GM23338 (cell line): ENCODE measurements around the gene CADPS. TPM values are rescaled to one million over a fixed set of nuclear protein-coding genes. Genes with fewer than 3 reads are reported as not detected.

Experiments used
- ATAC-seq: fragments of 200-7000 bp; cut with Tn5 transposase; 3 replicates; pipeline ENCODE4 v1.9.1; 2020
- DNase-seq: peaks from one replicate; pipeline ENCODE4 v3.0.0-alpha.2; 2015; ENCODE audit warnings: low spot score
- H2AFZ ChIP-seq: fragments of 200-600 bp; sonication (generic); 2 replicates; pipeline ENCODE4 v1.8.0; 2016; ENCODE audit warnings: antibody characterized with exemption, mild to moderate bottlenecking, moderate library complexity
- H3F3A ChIP-seq: fragments of 200-600 bp; sonication (generic); replicated peaks from 2 replicates; pipeline ENCODE4 v1.8.0; 2017; ENCODE audit warnings: antibody characterized with exemption, mixed run types, low read depth
- H3K27ac ChIP-seq: fragments of 200-600 bp; sonication (generic); 2 replicates; pipeline ENCODE4 v1.6.1; 2016; ENCODE audit warnings: low read depth
- H3K27me3 ChIP-seq: fragments of 200-600 bp; sonication (generic); 2 replicates; pipeline ENCODE4 v1.8.0; 2016; ENCODE audit warnings: mild to moderate bottlenecking, mixed run types, moderate library complexity; ENCODE audit not compliant: insufficient read depth
- H3K36me3 ChIP-seq: fragments of 200-600 bp; sonication (generic); 2 replicates; pipeline ENCODE4 v1.8.0; 2016; ENCODE audit warnings: mild to moderate bottlenecking; ENCODE audit not compliant: insufficient read depth
- H3K4me1 ChIP-seq: fragments of 200-600 bp; sonication (generic); 2 replicates; pipeline ENCODE4 v1.8.0; 2016; ENCODE audit warnings: mild to moderate bottlenecking, moderate library complexity; ENCODE audit not compliant: insufficient read depth
- H3K4me2 ChIP-seq: fragments of 200-600 bp; sonication (generic); 2 replicates; pipeline ENCODE4 v1.7.1; 2017; ENCODE audit warnings: mixed run types
- H3K4me3 ChIP-seq: fragments of 200-600 bp; sonication (generic); 2 replicates; pipeline ENCODE4 v1.6.1; 2016; ENCODE audit warnings: mixed run types
- H3K79me2 ChIP-seq: fragments of 200-600 bp; sonication (generic); replicated peaks from 2 replicates; pipeline ENCODE4 v1.8.0; 2017; ENCODE audit warnings: mild to moderate bottlenecking; ENCODE audit not compliant: insufficient read depth
- H3K9me2 ChIP-seq: fragments of 200-600 bp; sonication (generic); 2 replicates; pipeline ENCODE4 v1.8.0; 2017; ENCODE audit not compliant: insufficient read depth
- H4K20me1 ChIP-seq: fragments of 200-600 bp; sonication (generic); replicated peaks from 2 replicates; pipeline ENCODE4 v1.8.0; 2017; ENCODE audit warnings: mild to moderate bottlenecking; ENCODE audit not compliant: insufficient read depth
- H3K27ac Mint-ChIP-seq: 2 replicates; pipeline ENCODE4 v1.8.0; 2020; ENCODE audit warnings: inconsistent platforms, mild to moderate bottlenecking, moderate library complexity, mixed read lengths
- H3K27me3 Mint-ChIP-seq: 3 replicates; pipeline ENCODE4 v1.8.0; 2022; ENCODE audit warnings: low read depth, mild to moderate bottlenecking, moderate library complexity, mixed read lengths, inconsistent platforms; ENCODE audit not compliant: insufficient read depth, poor library complexity
- H3K36me3 Mint-ChIP-seq: 3 replicates; pipeline ENCODE4 v1.8.0; 2021; ENCODE audit warnings: low read depth, mild to moderate bottlenecking, inconsistent platforms, moderate library complexity, mixed read lengths
- H3K4me1 Mint-ChIP-seq: 3 replicates; pipeline ENCODE4 v1.8.0; 2020; ENCODE audit warnings: mild to moderate bottlenecking, inconsistent platforms, mixed read lengths
- H3K4me3 Mint-ChIP-seq: 3 replicates; pipeline ENCODE4 v1.8.0; 2021; ENCODE audit warnings: moderate library complexity, mild to moderate bottlenecking, inconsistent platforms, mixed read lengths
- H3K9me3 Mint-ChIP-seq: 3 replicates; pipeline ENCODE4 v1.8.0; 2020; ENCODE audit warnings: moderate library complexity, mild to moderate bottlenecking, inconsistent platforms, mixed read lengths
- CREB1 ChIP-seq: fragments of 250-450 bp; sonication (Bioruptor Pico); IDR thresholded peaks from 2 replicates; pipeline ENCODE4 v1.5.0; 2020; ENCODE audit warnings: low read depth, mild to moderate bottlenecking, moderate library complexity
- CTCF ChIP-seq, 2 experiments: fragments of 200-600 bp in 1 of 2; sonication (generic) in 1 of 2; conservative IDR thresholded peaks; 2 replicates each; pipeline versions ENCODE4 v1.5.1 to v1.6.1; 2016 to 2017; ENCODE audit warnings: antibody characterized with exemption in 2 of 2, low read depth in 2 of 2, mild to moderate bottlenecking in 2 of 2, moderate library complexity in 1 of 2
- EZH2 ChIP-seq: fragments of 200-600 bp; sonication (generic); IDR thresholded peaks from one replicate; pipeline ENCODE4 v1.8.0; 2017; ENCODE audit warnings: antibody characterized with exemption, mild to moderate bottlenecking, low read depth; ENCODE audit not compliant: unreplicated experiment
- EZH2phosphoT487 ChIP-seq: fragments of 200-600 bp; sonication (generic); IDR thresholded peaks from one replicate; pipeline ENCODE4 v1.8.1; 2018; ENCODE audit warnings: antibody characterized with exemption; ENCODE audit not compliant: unreplicated experiment
- JUNB ChIP-seq: IDR thresholded peaks from one replicate; pipeline ENCODE4 v1.6.1; 2016; ENCODE audit warnings: antibody characterized with exemption; ENCODE audit not compliant: unreplicated experiment
- NANOG ChIP-seq: IDR thresholded peaks from 2 replicates; pipeline ENCODE4 v1.6.1; 2016; ENCODE audit warnings: antibody characterized with exemption, borderline replicate concordance
- POLR2AphosphoS5 ChIP-seq: IDR thresholded peaks from 2 replicates; pipeline ENCODE4 v1.6.1; 2016; ENCODE audit warnings: antibody characterized with exemption, low read depth
- STAT1 ChIP-seq: IDR thresholded peaks from one replicate; pipeline ENCODE4 v1.6.1; 2016; ENCODE audit warnings: antibody characterized with exemption; ENCODE audit not compliant: unreplicated experiment
- ZNF114 ChIP-seq: fragments of 250-450 bp; sonication (Bioruptor Pico); IDR thresholded peaks from 2 replicates; pipeline ENCODE4 v1.5.0; 2020; ENCODE audit warnings: mild to moderate bottlenecking, moderate library complexity
- ZNF331 ChIP-seq: fragments of 250-450 bp; sonication (Bioruptor Pico); IDR thresholded peaks from 2 replicates; pipeline ENCODE4 v1.5.0; 2020; ENCODE audit warnings: low read depth, mild to moderate bottlenecking, moderate library complexity
- ZNF462 ChIP-seq: fragments of 250-450 bp; sonication (Bioruptor Pico); IDR thresholded peaks from 2 replicates; pipeline ENCODE4 v1.5.0; 2020; ENCODE audit warnings: mild to moderate bottlenecking, moderate library complexity
- polyA plus RNA-seq: library from polyadenylated mRNA; unstranded; fragments of >200 nt; fragmentation: Nextera tagmentation; extraction: Ambion mirVana; gene quantifications from 2 replicates; pipeline ENCODE4 v1.2.1, GENCODE V29; 2016
- total RNA-seq: library from RNA; depleted of rRNA; stranded (reverse); fragments of >200 nt; shearing (Covaris generic); gene quantifications from 2 replicates; pipeline ENCODE4 v1.2.3, GENCODE V29; 2014
- TF ChIP-seq, protein P1 (sequence below): IDR thresholded peaks from one replicate; pipeline ENCODE4 v1.6.1; 2018; ENCODE audit warnings: antibody characterized with exemption; ENCODE audit not compliant: unreplicated experiment
- TF ChIP-seq, protein P2 (sequence below): IDR thresholded peaks from 2 replicates; pipeline ENCODE4 v1.6.1; 2016; ENCODE audit warnings: antibody characterized with exemption

CADPS gene
- total and polyA plus RNA-seq, 2 experiments from 2014 or later = 14.7 to 22.0 TPM

DNA sequence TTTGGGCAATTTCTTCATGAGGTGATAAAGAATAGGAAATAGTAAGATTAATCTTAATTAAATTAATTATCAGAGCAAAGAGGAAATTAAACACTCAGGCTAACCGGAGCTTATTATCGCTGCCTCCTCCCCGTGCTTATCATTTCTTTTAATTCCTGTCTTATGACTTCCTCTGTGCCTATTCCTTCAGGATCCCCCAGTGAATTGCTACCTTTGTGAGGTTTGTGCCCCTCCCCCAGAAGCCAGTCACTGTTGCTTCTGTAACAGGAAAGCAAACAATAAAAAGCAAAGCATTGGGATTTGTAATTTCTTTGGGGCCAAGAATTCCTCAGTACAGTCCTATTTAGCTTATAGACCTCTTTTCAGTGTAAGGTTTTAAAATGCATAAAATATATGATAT lies 164.5 kb downstream of the CADPS start:
- Mint-ChIP-seq H3K27me3 (no peaks in the 10 kb centered on the region), H3K9me3 (no peaks in the 10 kb centered on the region), H3K4me1 (peaks cover 33% of the 10 kb centered on the region), H3K4me3 (no peak overlapping the region), H3K27ac (peak overlapping the region; percentile 73; the same call in 1 of the 2 replicates), H3K36me3 (no peaks in the 10 kb centered on the region)
- peak overlapping the region; percentile 7; the same call in 1 of the 2 replicates for H3K4me2 ChIP-seq
- peaks cover 41% of the 10 kb centered on the region for H3K4me1 ChIP-seq
- DNase-seq = no peak
- H3K79me2 ChIP-seq = no peaks in the 10 kb centered on the region
- ATAC-seq = no peak
- H3K27ac ChIP-seq = no peak overlapping the region
- H3K9me2 ChIP-seq = no peaks in the 10 kb centered on the region
- H3F3A ChIP-seq = no peaks in the 10 kb centered on the region
- H2AFZ ChIP-seq = no peak overlapping the region
- no peaks in the 10 kb centered on the region for H3K36me3 ChIP-seq
- H3K4me3 ChIP-seq = no peak overlapping the region
- TF ChIP-seq, protein P1, sequence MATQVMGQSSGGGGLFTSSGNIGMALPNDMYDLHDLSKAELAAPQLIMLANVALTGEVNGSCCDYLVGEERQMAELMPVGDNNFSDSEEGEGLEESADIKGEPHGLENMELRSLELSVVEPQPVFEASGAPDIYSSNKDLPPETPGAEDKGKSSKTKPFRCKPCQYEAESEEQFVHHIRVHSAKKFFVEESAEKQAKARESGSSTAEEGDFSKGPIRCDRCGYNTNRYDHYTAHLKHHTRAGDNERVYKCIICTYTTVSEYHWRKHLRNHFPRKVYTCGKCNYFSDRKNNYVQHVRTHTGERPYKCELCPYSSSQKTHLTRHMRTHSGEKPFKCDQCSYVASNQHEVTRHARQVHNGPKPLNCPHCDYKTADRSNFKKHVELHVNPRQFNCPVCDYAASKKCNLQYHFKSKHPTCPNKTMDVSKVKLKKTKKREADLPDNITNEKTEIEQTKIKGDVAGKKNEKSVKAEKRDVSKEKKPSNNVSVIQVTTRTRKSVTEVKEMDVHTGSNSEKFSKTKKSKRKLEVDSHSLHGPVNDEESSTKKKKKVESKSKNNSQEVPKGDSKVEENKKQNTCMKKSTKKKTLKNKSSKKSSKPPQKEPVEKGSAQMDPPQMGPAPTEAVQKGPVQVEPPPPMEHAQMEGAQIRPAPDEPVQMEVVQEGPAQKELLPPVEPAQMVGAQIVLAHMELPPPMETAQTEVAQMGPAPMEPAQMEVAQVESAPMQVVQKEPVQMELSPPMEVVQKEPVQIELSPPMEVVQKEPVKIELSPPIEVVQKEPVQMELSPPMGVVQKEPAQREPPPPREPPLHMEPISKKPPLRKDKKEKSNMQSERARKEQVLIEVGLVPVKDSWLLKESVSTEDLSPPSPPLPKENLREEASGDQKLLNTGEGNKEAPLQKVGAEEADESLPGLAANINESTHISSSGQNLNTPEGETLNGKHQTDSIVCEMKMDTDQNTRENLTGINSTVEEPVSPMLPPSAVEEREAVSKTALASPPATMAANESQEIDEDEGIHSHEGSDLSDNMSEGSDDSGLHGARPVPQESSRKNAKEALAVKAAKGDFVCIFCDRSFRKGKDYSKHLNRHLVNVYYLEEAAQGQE = no peak
- TF ChIP-seq ZNF114 (CRISPR knock-in tag) (no peak), STAT1 (no peak), EZH2 (no peak), EZH2phosphoT487 (no peak), CTCF (conservative IDR thresholded peaks at IDR 0.05; ENCODE audit: low read depth in 2 of 2) (no peak), ZNF462 (CRISPR knock-in tag) (no peak), POLR2AphosphoS5 (no peak), NANOG (no peak), CREB1 (CRISPR knock-in tag) (no peak), ZNF331 (CRISPR knock-in tag) (no peak), JUNB (no peak)
- TF ChIP-seq, protein P2, sequence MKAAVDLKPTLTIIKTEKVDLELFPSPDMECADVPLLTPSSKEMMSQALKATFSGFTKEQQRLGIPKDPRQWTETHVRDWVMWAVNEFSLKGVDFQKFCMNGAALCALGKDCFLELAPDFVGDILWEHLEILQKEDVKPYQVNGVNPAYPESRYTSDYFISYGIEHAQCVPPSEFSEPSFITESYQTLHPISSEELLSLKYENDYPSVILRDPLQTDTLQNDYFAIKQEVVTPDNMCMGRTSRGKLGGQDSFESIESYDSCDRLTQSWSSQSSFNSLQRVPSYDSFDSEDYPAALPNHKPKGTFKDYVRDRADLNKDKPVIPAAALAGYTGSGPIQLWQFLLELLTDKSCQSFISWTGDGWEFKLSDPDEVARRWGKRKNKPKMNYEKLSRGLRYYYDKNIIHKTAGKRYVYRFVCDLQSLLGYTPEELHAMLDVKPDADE = no peak
- no peaks in the 10 kb centered on the region for H4K20me1 ChIP-seq
- no peaks in the 10 kb centered on the region for H3K27me3 ChIP-seq
